Astrocyte (in vitro differentiated cells and primary cell): Measurements from ENCODE around the gene USP20.

Experiments
- CTCF ChIP-seq: IDR thresholded peaks from 2 replicates; pipeline ENCODE4 v1.5.1; 2011; ENCODE audit warnings: low read depth, mild to moderate bottlenecking, inconsistent platforms, low read length, moderate library complexity; ENCODE audit not compliant: insufficient read depth
- EZH2 ChIP-seq: IDR thresholded peaks from 2 replicates; pipeline ENCODE4 v1.6.1; 2012; ENCODE audit warnings: mild to moderate bottlenecking, low read length, inconsistent platforms; ENCODE audit not compliant: insufficient read depth

- TF ChIP-seq CTCF (no peak), EZH2 (no peak)
Measured at GRCh38 chr9:129873563-129874190, 38.4 kb downstream of the USP20 start.
